AG10803 (cell line): ENCODE measurements around the gene KATNBL1.
A peak's percentile ranks its signal among the peaks of the same experiment; 100 is the strongest.
"Not testable (repeated sequence)": the region's sequence is repeated elsewhere in the genome, so short reads cannot be mapped to it uniquely, and the experiment has no call there.

Experiments
- DNase-seq: peaks from one replicate; pipeline ENCODE4 v3.0.0; 2010; ENCODE audit warnings: low read depth
- H3K4me3 ChIP-seq: 2 replicates; pipeline ENCODE4 v1.5.1; 2011; ENCODE audit warnings: mild to moderate bottlenecking, low read length, control low read depth
- CTCF ChIP-seq: conservative IDR thresholded peaks from 2 replicates; pipeline ENCODE4 v1.5.1; 2011; ENCODE audit warnings: mild to moderate bottlenecking, low read length, control low read depth, inconsistent platforms

KATNBL1 gene

GRCh38 chr15:34128898-34129297 is 81.0 kb downstream of the KATNBL1 start:
- no peak for DNase-seq
- no peak overlapping the region for H3K4me3 ChIP-seq
- no peak for TF ChIP-seq CTCF

GRCh38 chr15:34126522-34126921 is 83.4 kb downstream of the KATNBL1 start:
- TF ChIP-seq CTCF = no peak
- no peak overlapping the region for H3K4me3 ChIP-seq
- no peak for DNase-seq

GRCh38 chr15:34125945-34126344 is 84.0 kb downstream of the KATNBL1 start:
- DNase-seq = no peak
- H3K4me3 ChIP-seq = no peak overlapping the region

GRCh38 chr15:34124651-34125050 is 85.2 kb downstream of the KATNBL1 start:
- no peak for DNase-seq
- no peak overlapping the region for H3K4me3 ChIP-seq
- TF ChIP-seq CTCF = no peak

More at GRCh38 chr15:34125945-34126344, 84.0 kb downstream of the KATNBL1 start:
- TF ChIP-seq CTCF = no peak

GRCh38 chr15:34122771-34123183 is 87.1 kb downstream of the KATNBL1 start:
- DNase-seq = peak; percentile 75
- no peak overlapping the region for H3K4me3 ChIP-seq
- no peak for TF ChIP-seq CTCF

GRCh38 chr15:34121786-34122185 is 88.1 kb downstream of the KATNBL1 start:
- H3K4me3 ChIP-seq, DNase-seq: not testable (repeated sequence)

- DNase-seq, H3K4me3 ChIP-seq: not testable (repeated sequence)
These were observed 89.5 kb downstream of the KATNBL1 start for GRCh38 chr15:34120420-34120819.

- no peak overlapping the region for H3K4me3 ChIP-seq
- DNase-seq = peak; percentile 31
- no peak for TF ChIP-seq CTCF
These were observed 90.6 kb downstream of the KATNBL1 start for GRCh38 chr15:34119291-34119690.
